ENCODE measurements around the gene APOL3. TPM values are rescaled to one million over a fixed set of nuclear protein-coding genes. Genes with fewer than 3 reads are reported as not detected.
"Not testable (repeated sequence)": the region's sequence is repeated elsewhere in the genome, so short reads cannot be mapped to it uniquely, and the experiment has no call there.

Gene APOL3
- total RNA-seq, 2 experiments from 2014 or later = 50.6 to 55.4 TPM

GRCh38 chr22:36120621-36121351, 39.8 kb downstream of the APOL3 start:
- intact Hi-C loops (cut with DNase I, micrococcal nuclease) = loop anchor here (5.0 to 10.0 kb wide), 4 partner anchors 53 to 766 kb away; no protein-coding TSS in a partner anchor
- peaks cover 10% of the 10 kb centered on the region for H3K4me1 Mint-ChIP-seq

GRCh38 chr22:36117053-36117554, 43.5 kb downstream of the APOL3 start:
- ATAC-seq (no peak), DNase-seq (no peak)
- Mint-ChIP-seq H3K36me3 (ENCODE audit: low read depth) (no peaks in the 10 kb centered on the region), H3K9me3 (ENCODE audit: low read depth) (no peaks in the 10 kb centered on the region), H3K4me1 (no peaks in the 10 kb centered on the region), H3K27me3 (no peaks in the 10 kb centered on the region), H3K27ac (no peak overlapping the region), H3K4me3 (no peak overlapping the region)
- intact Hi-C loops (cut with DNase I, micrococcal nuclease) = no loop called here
- ChIA-PET CTCF (interaction anchor here (1.0 kb wide), 1 partner anchor 51 kb away, joined by 3 read pairs; no protein-coding TSS in a partner anchor), POLR2A (interaction anchor here (0.6 kb wide), 1 partner anchor 163 kb away, joined by 3 read pairs; no protein-coding TSS in a partner anchor)

More at GRCh38 chr22:36120621-36121351, 39.8 kb downstream of the APOL3 start:
- not testable (repeated sequence) for H3K36me3 Mint-ChIP-seq (ENCODE audit: low read depth); H3K9me3 Mint-ChIP-seq (ENCODE audit: low read depth); DNase-seq; H3K4me3 Mint-ChIP-seq; ATAC-seq; H3K27ac Mint-ChIP-seq; H3K27me3 Mint-ChIP-seq
- POLR2A ChIA-PET = interaction anchor here (0.6 kb wide), 1 partner anchor 115 kb away, joined by 4 read pairs; no protein-coding TSS in a partner anchor
- CTCF ChIA-PET = interaction anchor here (0.9 to 1.0 kb wide), 2 partner anchors 9 to 56 kb away, joined by 3 read pairs; no protein-coding TSS in a partner anchor

DNA sequence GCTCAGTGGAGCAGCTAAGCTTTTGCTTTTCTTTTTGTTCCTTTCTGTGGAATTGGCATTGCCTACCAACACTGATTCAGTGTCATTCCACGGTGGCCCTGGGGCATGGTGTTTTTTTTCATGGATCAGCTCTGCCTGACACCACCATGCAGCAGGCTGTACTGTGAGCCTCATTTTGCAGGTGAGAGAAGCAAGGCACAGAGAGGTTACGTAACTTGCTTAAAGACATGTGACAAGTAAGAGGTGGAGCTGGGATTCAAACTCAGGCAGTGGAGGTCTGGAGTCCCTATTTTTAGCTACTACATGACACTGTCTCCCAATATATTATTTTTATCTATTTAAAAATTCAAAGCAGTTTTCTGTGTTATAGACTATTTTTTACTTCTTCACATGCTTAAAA, 44.4 kb downstream of the APOL3 start:
- no peaks in the 10 kb centered on the region for H3K36me3 Mint-ChIP-seq (ENCODE audit: low read depth)
- no peak overlapping the region for H3K4me3 Mint-ChIP-seq
- ATAC-seq (no peak), DNase-seq (no peak)
- H3K27ac Mint-ChIP-seq = no peak overlapping the region
- no peaks in the 10 kb centered on the region for H3K27me3 Mint-ChIP-seq
- intact Hi-C loops (cut with DNase I, micrococcal nuclease) = no loop called here
- H3K4me1 Mint-ChIP-seq = no peaks in the 10 kb centered on the region
- H3K9me3 Mint-ChIP-seq (ENCODE audit: low read depth) = no peaks in the 10 kb centered on the region
- ChIA-PET POLR2A (no interaction called here), CTCF (interaction anchor here (0.7 to 1.3 kb wide), 3 partner anchors 50 to 1256 kb away, joined by 3 read pairs; no protein-coding TSS in a partner anchor)

GRCh38 chr22:36113121-36113520, 47.4 kb downstream of the APOL3 start:
- no peak overlapping the region for H3K4me3 Mint-ChIP-seq
- ChIA-PET CTCF (interaction anchor here (0.6 kb wide), 2 partner anchors 217 to 567 kb away, joined by 3 to 5 read pairs; no protein-coding TSS in a partner anchor), POLR2A (no interaction called here)
- no peaks in the 10 kb centered on the region for H3K27me3 Mint-ChIP-seq
- H3K27ac Mint-ChIP-seq = no peak overlapping the region
- no peaks in the 10 kb centered on the region for H3K9me3 Mint-ChIP-seq (ENCODE audit: low read depth)
- no peaks in the 10 kb centered on the region for H3K36me3 Mint-ChIP-seq (ENCODE audit: low read depth)
- no peak for DNase-seq
- ATAC-seq = no peak
- intact Hi-C loops (cut with DNase I, micrococcal nuclease) = no loop called here
- H3K4me1 Mint-ChIP-seq = no peaks in the 10 kb centered on the region

DNA sequence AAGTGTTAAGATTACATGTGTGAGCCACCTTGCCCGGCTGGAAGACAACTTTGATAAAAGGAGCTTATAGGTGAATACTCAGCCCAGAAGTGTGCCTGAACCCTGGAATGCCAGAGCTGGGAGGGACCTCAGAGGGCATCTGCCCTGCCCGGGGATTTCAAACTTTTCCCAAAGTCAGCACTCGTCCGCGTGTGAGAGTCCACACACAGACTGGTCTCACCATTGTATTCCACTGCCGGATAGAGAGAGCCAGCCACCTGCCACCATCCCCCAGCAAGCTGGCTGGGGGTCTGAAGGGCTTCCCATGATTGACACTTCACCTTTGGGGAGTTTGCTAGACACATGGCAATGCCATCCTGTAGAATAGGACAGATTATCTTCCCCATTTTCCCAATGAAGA, 49.2 kb downstream of the APOL3 start:
- H3K4me3 Mint-ChIP-seq = no peak overlapping the region
- H3K4me1 Mint-ChIP-seq = no peaks in the 10 kb centered on the region
- H3K27me3 Mint-ChIP-seq = peaks cover 2% of the 10 kb centered on the region
- DNase-seq (no peak), ATAC-seq (no peak)
- H3K27ac Mint-ChIP-seq = no peak overlapping the region
- POLR2A ChIA-PET = no interaction called here
- no peaks in the 10 kb centered on the region for H3K36me3 Mint-ChIP-seq (ENCODE audit: low read depth)
- intact Hi-C loops (cut with DNase I, micrococcal nuclease) = no loop called here
- CTCF ChIA-PET = interaction anchor here (1.4 kb wide), 1 partner anchor 141 kb away, joined by 3 read pairs; no protein-coding TSS in a partner anchor
- H3K9me3 Mint-ChIP-seq (ENCODE audit: low read depth) = no peaks in the 10 kb centered on the region

GRCh38 chr22:36110306-36110881, 50.2 kb downstream of the APOL3 start:
- H3K4me3 Mint-ChIP-seq = no peak overlapping the region
- H3K9me3 Mint-ChIP-seq (ENCODE audit: low read depth) = no peaks in the 10 kb centered on the region
- H3K27ac Mint-ChIP-seq = no peak overlapping the region
- ATAC-seq (no peak), DNase-seq (no peak)
- peaks cover 5% of the 10 kb centered on the region for H3K27me3 Mint-ChIP-seq
- ChIA-PET CTCF (no interaction called here), POLR2A (no interaction called here)
- H3K36me3 Mint-ChIP-seq (ENCODE audit: low read depth) = no peaks in the 10 kb centered on the region
- intact Hi-C loops (cut with DNase I, micrococcal nuclease) = no loop called here
- H3K4me1 Mint-ChIP-seq = no peaks in the 10 kb centered on the region

GRCh38 chr22:36107436-36107835, 53.1 kb downstream of the APOL3 start:
- Mint-ChIP-seq H3K4me3 (no peak overlapping the region), H3K4me1 (no peaks in the 10 kb centered on the region), H3K9me3 (ENCODE audit: low read depth) (no peaks in the 10 kb centered on the region), H3K27ac (no peak overlapping the region), H3K27me3 (peaks cover 7% of the 10 kb centered on the region), H3K36me3 (ENCODE audit: low read depth) (no peaks in the 10 kb centered on the region)
- ChIA-PET CTCF (interaction anchor here (0.6 to 1.0 kb wide), 2 partner anchors 42 to 444 kb away, joined by 3 to 5 read pairs; no protein-coding TSS in a partner anchor), POLR2A (no interaction called here)
- ATAC-seq (no peak), DNase-seq (no peak)
- intact Hi-C loops (cut with DNase I, micrococcal nuclease) = no loop called here

DNA sequence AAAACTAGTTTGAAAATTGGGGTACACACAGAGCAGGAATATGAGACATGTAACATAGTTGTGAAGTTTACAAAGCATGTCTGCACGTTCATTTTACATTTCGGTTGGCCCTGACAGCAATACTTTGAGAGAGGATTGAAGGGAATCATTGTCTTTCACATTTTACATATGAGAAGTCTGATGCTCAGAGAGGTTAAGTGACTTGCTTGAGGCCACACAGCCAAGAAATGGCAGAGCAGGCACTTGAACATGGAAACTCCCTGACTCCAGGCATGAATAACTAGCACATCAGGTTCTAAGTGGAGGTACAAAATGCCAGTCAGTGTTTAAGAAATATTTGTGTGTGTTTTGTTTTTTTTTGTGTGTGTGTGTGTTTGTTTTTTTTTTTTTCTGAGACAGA, 53.6 kb downstream of the APOL3 start:
- ChIA-PET CTCF (interaction anchor here (1.0 kb wide), 1 partner anchor 42 kb away, joined by 3 read pairs; no protein-coding TSS in a partner anchor), POLR2A (no interaction called here)
- Mint-ChIP-seq H3K27me3 (peaks cover 7% of the 10 kb centered on the region), H3K27ac (no peak overlapping the region), H3K4me3 (no peak overlapping the region), H3K9me3 (ENCODE audit: low read depth) (no peaks in the 10 kb centered on the region), H3K36me3 (ENCODE audit: low read depth) (no peaks in the 10 kb centered on the region), H3K4me1 (no peaks in the 10 kb centered on the region)
- ATAC-seq (no peak), DNase-seq (no peak)
- intact Hi-C loops (cut with DNase I, micrococcal nuclease) = no loop called here

DNA sequence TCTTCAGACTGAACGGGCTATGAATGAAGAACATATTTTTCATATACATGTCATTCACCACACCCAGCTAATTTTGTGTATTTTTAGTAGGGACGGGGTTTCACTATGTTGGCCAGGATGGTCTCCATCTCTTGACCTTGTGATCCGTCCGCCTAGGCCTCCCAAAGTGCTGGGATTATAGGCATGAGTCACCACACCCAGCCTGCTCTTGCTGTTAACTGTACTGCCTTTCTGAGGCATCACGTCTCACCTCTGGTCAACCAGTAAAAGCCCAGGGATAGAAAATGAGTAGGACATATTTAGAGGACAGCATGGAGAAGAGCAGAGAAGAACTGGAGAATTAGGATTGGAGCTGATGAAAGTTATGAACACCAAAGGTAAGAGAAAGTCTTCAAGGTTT, 55.6 kb downstream of the APOL3 start:
- H3K27ac Mint-ChIP-seq = no peak overlapping the region
- H3K36me3 Mint-ChIP-seq (ENCODE audit: low read depth) = no peaks in the 10 kb centered on the region
- no peak overlapping the region for H3K4me3 Mint-ChIP-seq
- H3K4me1 Mint-ChIP-seq = no peaks in the 10 kb centered on the region
- H3K27me3 Mint-ChIP-seq = peaks cover 7% of the 10 kb centered on the region
- POLR2A ChIA-PET = no interaction called here
- ATAC-seq (no peak), DNase-seq (no peak)
- CTCF ChIA-PET = interaction anchor here (1.1 kb wide), 1 partner anchor 107 kb away, joined by 4 read pairs; no protein-coding TSS in a partner anchor
- intact Hi-C loops (cut with DNase I, micrococcal nuclease) = no loop called here
- no peaks in the 10 kb centered on the region for H3K9me3 Mint-ChIP-seq (ENCODE audit: low read depth)

GRCh38 chr22:36104435-36104834, 56.1 kb downstream of the APOL3 start:
- POLR2A ChIA-PET = no interaction called here
- Mint-ChIP-seq H3K27me3 (peaks cover 7% of the 10 kb centered on the region), H3K4me3 (no peak overlapping the region), H3K36me3 (ENCODE audit: low read depth) (no peaks in the 10 kb centered on the region), H3K4me1 (no peaks in the 10 kb centered on the region), H3K9me3 (ENCODE audit: low read depth) (no peaks in the 10 kb centered on the region), H3K27ac (no peak overlapping the region)
- intact Hi-C loops (cut with DNase I, micrococcal nuclease) = no loop called here
- DNase-seq (no peak), ATAC-seq (no peak)
- CTCF ChIA-PET = interaction anchor here (1.1 kb wide), 1 partner anchor 107 kb away, joined by 4 read pairs; no protein-coding TSS in a partner anchor

DNA sequence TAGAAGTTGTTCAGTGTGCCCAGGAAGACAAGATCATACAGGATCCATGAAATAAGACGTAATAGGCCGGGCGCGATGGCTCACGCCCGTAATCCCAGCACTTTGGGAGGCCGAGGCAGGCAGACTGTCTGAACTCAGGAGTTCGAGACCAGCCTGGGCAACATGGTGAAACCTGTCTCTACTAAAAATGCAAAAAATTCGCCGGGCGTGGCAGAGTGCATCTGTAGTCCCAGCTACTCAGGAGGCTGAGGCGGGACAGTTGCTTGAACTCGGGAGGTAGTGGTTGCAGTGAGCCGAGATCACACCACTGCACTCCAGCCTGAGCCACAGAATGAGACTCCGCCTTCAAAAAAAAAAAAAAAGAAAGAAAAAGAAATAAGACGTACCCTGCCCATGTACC, 56.7 kb downstream of the APOL3 start:
- Mint-ChIP-seq H3K27me3 (peaks cover 7% of the 10 kb centered on the region), H3K9me3 (ENCODE audit: low read depth) (no peaks in the 10 kb centered on the region), H3K4me3 (no peak overlapping the region), H3K36me3 (ENCODE audit: low read depth) (no peaks in the 10 kb centered on the region), H3K27ac (no peak overlapping the region), H3K4me1 (no peaks in the 10 kb centered on the region)
- ATAC-seq = no peak
- ChIA-PET POLR2A (no interaction called here), CTCF (no interaction called here)
- no peak for DNase-seq
- intact Hi-C loops (cut with DNase I, micrococcal nuclease) = no loop called here

DNA sequence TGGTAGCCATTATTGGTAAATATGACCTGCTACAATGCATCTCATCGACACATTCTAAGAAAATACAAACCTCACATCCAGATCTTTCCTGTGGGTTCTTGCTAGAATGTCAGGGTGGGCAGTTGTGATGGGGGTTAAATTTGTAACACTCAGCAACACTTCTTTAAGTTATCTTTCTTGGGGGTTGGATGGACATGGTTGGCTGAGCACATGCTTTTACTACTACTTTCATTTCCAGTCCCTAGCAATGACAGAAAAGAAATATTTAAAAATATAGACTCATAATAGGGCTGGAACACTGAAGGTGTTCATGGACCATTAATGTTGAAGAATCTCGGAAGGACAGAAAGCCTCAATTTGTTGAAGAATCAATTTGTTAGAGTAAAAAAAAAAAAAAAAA, 57.6 kb downstream of the APOL3 start:
- ChIA-PET CTCF (no interaction called here), POLR2A (no interaction called here)
- ATAC-seq (no peak), DNase-seq (no peak)
- no peaks in the 10 kb centered on the region for H3K9me3 Mint-ChIP-seq (ENCODE audit: low read depth)
- intact Hi-C loops (cut with DNase I, micrococcal nuclease) = no loop called here
- no peak overlapping the region for H3K4me3 Mint-ChIP-seq
- no peaks in the 10 kb centered on the region for H3K36me3 Mint-ChIP-seq (ENCODE audit: low read depth)
- no peaks in the 10 kb centered on the region for H3K4me1 Mint-ChIP-seq
- H3K27ac Mint-ChIP-seq = no peak overlapping the region
- H3K27me3 Mint-ChIP-seq = peaks cover 7% of the 10 kb centered on the region

Measured in activated CD4-positive, alpha-beta T cell treated with anti-CD3 and anti-CD28 coated beads for 36 hours (primary cell).